ENCODE results near the gene TAMALIN.

Gene TAMALIN

DNA sequence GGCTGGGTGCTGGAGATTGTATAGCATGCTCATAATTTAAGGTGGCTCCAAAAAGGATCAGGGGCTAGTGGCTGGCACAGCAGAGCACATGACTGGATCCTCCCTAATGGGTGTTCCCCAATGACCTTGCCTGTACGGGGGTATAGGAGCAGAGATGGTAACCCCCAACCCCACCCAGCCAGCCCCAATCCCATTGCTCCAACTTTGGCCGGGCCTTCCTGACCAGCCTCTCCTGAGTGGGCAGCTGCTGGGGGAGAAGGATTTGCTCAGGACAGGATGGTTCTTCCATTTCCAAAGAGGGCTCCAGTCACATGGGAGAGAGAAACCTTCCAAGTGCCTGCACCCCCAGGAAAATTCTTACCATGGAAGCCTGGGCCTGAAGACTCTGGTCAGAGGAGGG is 29.2 kb downstream of the TAMALIN start:
- no peak for DNase-seq (ENCODE audit: low spot score)

DNA sequence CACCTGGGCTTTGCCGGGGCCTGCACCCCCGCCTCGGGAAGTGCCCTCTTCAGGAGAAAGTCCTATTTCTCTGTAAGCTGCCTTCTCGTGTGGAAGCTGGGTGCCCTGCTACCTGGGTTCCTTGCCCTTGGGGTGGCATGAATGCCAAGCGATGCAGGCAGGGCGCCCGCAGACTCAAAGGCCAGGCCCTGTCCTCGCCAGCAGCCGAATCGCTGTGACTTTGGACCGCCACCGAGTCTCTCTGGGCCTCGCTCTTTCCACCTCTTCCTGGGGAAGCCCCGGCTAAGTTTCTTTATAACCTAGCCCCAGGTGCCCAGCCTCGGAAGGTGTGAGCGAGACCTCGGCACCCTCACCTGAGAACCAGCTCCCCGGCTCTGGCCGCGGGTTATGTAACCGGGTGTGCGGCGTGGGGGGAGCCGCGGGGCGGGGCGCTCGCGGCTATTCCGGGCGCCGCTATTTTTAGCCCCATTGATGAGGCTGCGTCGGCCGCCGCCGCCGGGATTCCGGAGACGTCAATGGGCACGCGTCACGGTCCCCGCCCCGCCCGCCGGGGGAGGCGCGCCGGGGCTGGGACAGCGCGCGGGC is 29.9 kb downstream of the TAMALIN start:
- no peak for DNase-seq (ENCODE audit: low spot score)

DNA sequence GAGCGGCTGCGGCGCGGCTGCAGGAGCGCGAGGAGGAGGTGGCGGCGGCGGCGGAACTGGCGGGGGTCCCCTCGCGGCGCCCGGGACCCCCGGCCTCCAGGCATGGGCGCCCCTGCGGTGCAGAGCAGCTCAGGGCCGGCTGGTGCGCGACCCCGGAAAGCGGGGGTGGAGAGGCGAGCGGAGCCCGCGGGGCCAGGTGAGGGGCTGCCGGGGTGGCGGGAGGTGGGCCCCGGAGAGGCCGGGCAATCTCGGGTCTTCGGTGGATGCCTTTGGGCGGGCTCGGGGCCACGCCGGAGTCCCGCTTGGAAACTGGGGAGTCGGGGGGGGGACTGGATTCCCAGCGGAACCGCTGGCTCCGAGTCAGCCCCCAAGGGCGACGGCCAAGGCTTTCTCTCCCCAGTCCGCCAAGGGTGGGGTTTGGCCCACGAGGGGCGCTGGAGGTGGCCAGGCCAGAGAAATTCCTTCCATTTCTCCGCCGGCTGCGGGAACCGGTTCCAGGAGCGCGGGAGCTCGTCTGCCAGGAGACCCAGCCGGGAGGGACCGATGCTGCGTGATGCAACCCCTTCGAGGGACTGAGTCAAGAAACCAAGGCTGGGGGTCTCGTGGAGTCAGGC is 30.6 kb downstream of the TAMALIN start:
- peak; percentile 38 for DNase-seq (ENCODE audit: low spot score)

DNA sequence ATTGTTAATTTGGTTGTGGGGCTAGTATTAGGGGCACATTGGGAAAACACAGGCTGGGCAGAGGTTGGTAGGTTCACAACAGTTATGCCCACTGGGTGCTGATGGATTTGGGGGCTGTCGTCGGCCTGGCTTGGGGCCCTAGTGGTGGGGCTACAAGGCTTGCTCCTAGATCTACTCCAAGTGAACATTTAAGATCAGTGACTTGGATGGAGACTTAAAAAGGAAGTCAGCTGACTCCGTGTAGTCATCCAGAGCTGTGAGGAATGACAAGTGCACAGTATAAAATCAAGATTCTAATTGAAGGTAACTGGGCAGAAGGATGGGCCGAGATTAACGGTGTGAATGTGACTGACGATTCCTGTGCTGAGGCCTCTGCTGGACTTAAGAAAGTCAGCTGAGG is 31.7 kb downstream of the TAMALIN start:
- DNase-seq (ENCODE audit: low spot score) = no peak

DNA sequence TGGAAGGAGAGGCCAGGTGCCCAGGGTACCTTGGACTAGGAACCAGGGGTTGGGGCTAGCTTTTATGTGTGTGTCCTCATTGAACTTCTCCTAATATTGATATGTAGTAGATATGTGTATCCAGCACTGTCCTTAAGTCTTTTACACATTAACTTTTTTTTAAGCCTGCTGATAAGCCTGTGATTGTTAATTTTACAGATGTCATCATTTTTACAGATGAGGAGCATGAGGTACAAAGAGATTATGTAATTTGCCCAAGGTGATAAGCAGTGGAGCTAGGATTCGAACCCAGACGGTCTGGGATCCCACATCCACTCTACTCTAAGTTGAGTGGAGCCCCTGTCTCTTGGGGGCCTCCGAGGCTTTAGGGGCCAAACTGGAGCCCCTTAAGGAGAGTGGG is 34.3 kb downstream of the TAMALIN start:
- no peak for DNase-seq (ENCODE audit: low spot score)

DNA sequence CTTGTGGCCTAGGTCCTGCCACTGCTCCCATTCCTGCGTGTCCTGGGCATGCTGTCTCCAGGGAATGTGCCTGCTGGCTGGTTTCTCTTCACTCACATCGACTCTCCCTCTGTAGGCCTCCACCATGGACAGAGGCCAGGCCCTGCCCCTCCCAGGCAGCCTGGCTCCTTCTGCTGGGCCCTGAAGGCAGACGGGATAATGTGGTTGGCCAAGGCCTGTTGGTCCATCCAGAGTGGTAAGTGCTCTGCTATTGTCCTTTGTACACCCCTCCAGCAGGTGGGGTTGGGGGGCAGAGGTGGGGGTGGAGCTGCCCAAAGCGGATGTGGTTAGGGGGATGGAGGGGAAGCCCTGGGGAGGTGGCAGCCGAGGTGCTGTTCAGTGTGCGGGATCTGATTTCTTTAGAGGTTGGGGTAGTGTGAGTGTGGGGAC is 35.0 kb downstream of the TAMALIN start:
- no peak for DNase-seq (ENCODE audit: low spot score)

DNA sequence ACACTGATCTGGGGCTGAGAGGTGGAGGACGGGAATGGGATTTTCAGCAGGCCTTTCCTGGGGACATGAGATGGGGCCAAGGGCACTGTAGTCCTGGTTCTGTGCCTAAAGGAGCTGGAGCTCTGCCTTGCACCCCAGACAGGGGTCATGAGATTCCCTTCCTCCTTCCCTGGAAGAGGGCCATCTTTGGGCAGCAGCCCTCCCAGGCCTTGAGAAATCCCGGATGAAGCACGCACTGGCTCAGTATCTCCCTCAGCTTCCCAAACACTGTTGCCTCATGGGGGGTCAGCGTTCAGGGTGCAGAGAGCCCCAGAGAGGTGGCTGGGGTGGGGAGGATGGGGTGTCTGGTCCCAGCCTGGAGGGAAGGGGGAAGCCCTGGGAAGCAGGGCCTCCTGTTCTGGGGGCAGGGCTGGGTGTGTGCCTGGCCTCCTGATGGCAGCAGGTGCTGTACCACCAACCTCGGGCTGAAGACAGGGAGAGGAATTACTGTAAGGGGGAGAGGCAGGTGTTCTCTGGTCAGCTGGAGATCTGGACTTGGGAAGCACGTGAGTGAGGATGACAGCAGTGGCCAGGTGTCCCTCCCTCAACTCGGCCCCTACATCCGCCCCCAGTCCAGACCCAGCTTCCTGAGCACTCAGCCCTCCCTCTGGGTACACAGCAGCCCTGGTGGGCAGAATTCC is 36.1 kb downstream of the TAMALIN start:
- DNase-seq (ENCODE audit: low spot score) = no peak

DNA sequence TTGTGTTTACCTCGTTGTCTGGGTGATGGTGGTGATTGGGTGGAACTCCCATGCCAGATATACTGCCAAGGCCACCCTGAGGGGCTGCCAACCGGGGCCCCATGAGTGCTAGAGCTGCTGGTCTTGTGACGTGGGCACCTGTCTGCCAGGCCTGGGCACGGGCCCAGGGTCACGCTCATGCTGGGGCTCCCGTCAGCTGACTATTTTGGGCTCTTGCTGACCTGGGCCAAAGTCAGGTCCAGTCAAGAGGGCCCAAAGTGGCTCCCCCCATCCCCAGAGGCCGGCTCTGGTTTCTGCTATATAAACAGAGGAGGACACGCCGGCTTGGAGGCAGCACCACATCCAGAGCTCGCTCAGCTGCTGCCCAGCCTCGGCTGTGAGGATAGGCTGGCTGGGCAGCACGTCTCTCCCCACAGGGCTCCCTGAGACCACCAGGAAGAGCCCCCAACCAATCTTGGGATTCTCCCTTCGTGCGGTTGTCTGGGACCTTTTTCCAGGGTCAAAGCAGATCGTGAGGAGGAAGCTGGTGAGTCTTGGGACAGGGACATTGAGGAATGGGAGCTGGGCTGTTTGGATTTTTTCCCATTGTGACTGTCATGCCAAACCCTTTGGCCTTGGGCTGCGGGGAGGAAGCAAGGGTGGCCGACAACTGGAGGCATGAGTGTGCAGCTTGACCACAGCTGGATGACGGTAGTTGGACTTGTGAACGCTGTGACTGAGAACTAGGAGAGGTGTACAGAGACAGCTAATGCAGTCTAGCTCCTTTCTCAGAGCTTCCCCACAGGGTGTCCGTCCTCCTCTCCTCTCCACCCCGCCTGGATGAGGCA is 36.9 kb downstream of the TAMALIN start:
- no peak for DNase-seq (ENCODE audit: low spot score)

DNA sequence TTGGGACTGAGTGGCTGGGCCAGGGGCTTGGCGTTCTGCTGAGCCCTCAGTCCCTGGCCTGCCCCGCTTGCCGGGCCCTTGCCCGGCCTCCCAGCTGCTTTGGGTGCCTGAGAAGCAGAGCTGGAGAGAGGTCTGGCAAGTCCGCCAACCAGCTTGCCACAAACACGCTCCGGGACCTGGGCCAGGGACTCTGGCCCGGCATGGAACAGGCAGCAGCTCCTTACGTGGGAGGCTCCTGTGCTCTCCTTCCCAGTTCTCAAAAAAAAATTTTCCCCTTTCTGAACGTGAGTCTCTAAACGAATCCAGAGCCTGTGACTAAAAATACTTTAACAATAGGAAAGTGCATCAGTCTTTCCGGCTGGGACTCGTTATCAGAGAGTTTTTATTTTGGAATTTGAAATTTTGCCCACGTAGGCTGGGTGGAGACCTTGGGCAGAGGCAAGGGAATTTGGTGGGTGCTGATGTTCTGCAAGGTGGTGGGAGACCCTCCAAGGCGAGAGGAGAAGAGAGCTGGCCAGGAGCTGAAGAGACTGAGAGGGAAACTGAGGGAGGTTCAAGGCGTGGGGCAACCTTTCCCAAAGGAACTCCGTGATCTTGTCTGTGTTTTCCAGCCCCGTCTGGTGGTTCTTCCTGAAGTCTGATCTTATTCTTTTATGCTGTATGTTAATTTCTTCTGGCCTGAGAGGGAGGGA is 37.7 kb downstream of the TAMALIN start:
- no peak for DNase-seq (ENCODE audit: low spot score)

DNA sequence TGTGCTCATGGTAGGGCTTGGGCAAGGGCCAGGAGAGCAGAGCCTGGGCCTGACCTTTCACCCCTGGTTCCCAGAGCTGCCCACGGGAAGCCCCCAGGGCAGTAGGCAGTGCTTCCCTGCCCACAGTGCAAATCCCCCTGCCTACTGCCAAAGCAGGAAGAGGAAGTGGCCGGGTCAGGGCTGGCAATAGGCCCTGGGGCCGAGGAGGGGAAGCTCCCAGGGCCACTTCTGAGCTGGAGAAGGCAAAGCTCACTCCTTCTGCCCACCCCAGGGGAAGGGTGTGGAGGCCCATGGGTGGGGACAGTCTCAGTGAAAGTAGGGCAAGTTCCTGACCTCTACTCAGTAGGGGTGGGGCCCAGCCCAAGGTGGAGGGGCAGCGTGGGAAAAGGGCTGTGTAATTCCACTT is 39.1 kb downstream of the TAMALIN start:
- DNase-seq (ENCODE audit: low spot score) = no peak

DNA sequence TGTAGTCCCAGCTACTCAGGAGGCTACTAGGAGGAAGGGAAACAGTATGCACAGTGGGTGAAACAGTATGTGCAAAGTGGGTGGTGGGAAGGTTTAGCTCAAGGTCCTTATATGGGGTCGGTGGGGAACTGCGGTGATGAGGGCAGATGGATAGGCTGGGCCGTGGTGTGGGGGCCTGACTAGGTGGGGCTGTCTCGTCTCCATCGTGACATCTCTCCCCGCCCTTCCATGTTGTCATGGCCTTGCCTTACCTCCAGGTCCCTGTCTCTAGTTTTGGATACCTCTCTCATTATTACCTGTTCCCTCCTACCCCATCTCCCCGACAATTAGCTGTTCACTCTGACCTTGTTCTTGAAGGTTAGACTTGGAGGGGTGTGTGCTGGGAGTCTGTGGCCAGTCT is 40.1 kb downstream of the TAMALIN start:
- no peak for DNase-seq (ENCODE audit: low spot score)

DNA sequence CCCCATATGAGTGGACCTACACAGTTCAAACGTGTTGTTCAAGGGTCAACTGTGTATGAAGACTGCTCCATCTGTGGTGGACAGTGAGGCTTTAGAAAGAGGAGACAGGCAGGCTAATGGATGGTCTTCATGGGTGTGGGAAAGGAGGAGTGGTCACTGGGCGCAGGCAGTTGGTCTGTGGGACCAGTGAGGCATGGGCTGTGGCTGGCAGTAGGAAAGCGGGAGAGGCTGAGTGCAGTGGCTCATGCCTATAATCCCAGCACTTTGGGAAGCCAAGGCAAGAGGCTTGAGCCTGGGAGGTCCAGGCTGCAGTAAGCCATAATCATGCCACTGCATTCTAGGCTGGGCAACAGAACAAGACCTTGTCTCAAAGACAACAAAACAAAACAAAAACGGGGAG is 42.5 kb downstream of the TAMALIN start:
- DNase-seq (ENCODE audit: low spot score) = no peak

DNA sequence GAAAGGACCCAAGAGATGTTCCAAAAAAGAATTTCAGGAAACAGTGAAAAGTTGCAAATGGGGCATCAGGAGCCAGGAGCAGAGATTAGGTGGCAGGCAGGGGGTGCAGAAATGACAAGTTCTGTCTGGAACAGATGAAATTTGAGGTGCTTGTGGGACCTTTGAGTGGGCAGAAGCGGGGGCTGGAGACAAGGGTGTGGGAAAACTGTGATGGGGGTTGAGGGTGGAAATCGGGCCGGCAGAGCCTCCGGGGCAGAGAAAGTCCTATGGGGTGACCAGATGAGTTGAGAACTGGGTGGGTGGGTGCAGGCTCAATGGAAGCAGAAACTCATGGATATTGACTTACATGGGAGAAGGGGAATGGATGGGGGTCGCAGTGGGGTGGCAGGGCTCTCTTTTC is 42.9 kb downstream of the TAMALIN start:
- DNase-seq (ENCODE audit: low spot score) = no peak

DNA sequence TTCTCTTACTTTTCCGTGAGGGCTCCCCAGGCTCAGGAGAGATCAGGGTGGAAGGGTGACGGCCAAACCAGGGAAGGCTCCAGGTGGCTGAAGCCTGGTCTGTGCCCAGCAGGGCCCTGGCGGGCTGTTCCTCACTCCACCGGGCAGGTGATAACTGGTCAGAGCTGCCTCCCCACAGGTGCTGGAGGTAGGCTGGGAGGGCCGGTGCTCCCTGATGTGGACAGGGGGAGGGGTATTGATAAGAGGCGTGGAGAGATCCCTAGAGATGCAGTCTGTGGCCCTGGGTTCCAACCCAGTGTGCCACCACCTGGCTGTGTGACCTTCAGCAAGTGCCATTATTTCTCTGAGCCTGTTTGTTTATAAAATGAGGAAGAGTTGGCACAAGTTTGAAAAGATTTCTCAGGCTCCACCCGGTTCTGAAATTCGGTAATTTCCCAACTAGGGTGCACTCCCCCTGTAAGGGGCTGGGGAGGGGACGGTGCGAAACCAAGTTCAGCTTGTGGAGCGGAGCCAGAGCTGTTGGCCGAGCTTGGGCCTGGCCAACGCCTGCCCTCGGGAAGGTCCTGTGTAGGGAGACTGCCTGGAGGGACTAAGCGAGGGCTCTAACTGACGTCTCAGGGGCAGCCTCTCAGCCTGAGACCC is 43.5 kb downstream of the TAMALIN start:
- no peak for DNase-seq (ENCODE audit: low spot score)

DNA sequence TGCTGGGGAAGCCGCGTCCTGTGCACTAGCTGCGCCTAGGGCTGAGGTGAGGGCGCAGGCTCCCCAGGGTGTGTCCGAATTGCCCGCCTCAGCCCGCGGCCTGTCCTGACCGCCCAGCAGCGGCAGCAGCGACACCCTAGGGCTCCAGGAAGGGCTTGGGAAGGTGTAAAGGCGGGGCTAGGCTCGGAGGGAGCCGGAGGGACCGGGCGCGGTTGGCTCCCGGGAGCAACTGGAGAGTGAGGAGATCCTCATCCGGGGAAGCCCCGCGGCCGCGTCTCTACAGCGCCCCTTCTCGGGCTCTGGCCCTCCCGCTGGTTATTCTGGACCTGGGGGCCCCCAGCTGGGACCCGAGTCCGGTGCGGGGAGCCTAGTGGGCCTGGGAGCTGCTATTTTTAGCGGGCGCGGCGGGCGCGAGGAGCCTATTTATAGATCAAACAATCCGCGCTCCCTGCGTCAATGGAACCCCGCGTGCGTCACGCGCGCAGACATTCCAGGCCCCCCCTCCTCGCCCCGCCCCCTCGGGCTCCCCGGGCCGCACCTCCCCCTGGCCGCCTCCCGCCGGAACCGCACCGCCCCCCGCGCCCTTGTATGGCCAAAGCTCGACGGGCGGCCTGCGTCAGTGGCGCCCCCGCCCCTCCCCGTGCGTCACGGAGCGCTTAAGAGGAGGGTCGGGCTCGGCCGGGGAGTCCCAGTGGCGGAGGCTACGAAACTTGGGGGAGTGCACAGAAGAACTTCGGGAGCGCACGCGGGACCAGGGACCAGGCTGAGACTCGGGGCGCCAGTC is 44.2 kb downstream of the TAMALIN start, which contains the start of gene NR4A1:
Gene NR4A1 (plus strand): TSS at position 685 of the 784 bp plus-strand sequence. CDS start 2,887 bp downstream, outside the sequence.
- peak; percentile 73 for DNase-seq (ENCODE audit: low spot score)

DNA sequence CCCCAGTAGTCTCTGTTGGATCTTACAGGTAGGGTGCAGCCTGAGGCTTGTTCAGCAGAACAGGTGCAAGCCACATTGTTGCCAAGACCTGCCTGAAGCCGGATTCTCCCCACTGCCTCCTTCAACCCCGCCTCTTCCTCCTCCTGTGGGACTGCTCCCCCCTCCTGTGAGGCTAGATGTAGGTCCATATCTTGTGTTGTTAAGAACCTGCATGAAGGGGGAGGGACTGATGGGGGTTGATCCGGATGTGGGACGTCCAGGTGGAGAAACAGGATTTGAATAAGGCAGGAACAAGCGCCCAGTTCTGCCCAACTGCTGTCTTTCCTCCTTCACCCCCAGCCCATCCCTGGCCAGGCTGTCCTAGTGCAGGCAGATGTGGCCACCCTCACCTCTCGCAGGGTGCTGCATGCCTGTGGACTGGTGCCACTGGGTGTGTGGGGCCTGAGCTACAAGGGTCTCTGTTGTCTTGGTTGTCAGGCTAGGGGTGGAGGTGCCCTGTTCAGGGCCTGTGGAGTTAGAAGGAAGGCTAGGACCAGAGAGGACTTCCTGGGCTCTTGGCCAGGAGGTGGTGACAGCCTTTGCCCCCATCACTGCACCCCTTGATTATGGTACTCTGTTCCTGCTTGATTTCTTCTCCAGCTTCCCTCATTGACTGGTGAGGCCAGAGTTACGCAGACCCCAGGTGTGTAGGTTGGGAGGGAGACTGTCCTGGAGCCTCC is 45.9 kb downstream of the TAMALIN start:
- no peak for DNase-seq (ENCODE audit: low spot score)

DNA sequence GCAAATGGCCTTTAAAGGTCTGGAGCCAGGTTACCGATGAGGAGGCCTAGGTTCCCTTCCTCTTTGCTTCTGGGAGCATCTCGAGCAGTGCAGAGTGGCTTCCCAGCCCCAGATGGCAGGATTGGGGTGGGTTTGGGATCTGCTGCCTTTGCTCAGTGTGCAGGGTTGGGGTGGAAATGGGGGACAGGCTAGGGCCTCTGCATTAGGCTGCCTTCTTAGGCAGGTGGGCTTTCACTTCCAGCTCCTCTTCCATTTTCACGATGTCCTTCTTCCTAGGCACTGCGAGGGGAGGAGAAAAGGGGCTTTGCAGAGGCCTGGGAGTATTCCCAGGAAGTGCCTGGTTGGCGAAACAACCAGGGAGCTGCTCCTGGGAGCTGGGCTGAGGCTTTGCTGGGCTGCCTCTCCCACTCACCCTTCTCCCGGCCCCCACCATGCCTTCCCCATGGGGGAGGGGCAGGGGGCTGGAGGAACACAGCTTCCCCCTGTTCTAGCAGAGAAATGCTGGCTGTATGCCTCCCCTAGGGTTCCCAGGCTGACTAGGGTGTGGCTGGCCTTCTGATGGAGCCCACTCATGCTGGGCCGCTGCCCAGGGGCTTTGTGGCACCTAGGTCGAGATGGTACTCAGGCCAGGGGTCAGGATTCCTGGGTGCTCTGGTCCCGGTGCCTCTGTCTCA is 46.9 kb downstream of the TAMALIN start:
- no peak for DNase-seq (ENCODE audit: low spot score)

DNA sequence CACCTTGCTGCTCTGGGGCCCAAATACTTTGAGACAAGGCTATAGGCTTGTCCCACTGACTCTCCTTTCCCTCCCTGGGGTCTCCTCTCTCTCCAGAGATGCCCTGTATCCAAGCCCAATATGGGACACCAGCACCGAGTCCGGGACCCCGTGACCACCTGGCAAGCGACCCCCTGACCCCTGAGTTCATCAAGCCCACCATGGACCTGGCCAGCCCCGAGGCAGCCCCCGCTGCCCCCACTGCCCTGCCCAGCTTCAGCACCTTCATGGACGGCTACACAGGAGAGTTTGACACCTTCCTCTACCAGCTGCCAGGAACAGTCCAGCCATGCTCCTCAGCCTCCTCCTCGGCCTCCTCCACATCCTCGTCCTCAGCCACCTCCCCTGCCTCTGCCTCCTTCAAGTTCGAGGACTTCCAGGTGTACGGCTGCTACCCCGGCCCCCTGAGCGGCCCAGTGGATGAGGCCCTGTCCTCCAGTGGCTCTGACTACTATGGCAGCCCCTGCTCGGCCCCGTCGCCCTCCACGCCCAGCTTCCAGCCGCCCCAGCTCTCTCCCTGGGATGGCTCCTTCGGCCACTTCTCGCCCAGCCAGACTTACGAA is 47.6 kb downstream of the TAMALIN start:
- no peak for DNase-seq (ENCODE audit: low spot score)
